NCI-H69 (cell line): ENCODE results near the gene TGM5.
A peak's percentile ranks its signal among the peaks of the same experiment; 100 is the strongest.
"Not testable (repeated sequence)": the region's sequence is repeated elsewhere in the genome, so short reads cannot be mapped to it uniquely, and the experiment has no call there.

ENCODE experiments used
- DNase-seq: peaks from one replicate; lab custom pipeline; 2025; lab: John Stamatoyannopoulos, UW

The TGM5 gene, protein sequence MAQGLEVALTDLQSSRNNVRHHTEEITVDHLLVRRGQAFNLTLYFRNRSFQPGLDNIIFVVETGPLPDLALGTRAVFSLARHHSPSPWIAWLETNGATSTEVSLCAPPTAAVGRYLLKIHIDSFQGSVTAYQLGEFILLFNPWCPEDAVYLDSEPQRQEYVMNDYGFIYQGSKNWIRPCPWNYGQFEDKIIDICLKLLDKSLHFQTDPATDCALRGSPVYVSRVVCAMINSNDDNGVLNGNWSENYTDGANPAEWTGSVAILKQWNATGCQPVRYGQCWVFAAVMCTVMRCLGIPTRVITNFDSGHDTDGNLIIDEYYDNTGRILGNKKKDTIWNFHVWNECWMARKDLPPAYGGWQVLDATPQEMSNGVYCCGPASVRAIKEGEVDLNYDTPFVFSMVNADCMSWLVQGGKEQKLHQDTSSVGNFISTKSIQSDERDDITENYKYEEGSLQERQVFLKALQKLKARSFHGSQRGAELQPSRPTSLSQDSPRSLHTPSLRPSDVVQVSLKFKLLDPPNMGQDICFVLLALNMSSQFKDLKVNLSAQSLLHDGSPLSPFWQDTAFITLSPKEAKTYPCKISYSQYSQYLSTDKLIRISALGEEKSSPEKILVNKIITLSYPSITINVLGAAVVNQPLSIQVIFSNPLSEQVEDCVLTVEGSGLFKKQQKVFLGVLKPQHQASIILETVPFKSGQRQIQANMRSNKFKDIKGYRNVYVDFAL

DNA sequence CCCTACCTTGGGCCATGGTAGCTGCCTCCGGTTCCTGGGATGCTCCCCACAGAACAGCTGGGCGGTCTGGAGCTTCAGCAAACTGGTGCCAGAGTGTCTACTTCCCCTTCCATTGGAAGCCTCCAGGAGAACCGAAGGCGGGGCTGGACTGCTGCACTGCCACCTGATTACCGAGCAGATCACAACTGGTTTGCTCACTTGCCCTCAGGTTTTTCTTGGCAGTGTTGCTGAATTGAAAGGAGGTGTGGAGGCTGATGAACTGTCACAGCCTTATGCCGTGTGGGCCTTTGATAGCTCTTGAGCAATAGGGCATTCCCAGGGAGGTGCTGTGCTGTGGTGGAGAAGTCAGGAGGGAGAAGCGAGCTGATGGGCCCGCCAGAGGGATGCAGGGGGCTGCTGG, at the start of gene TGM5:
Gene TGM5 (minus strand): TSS at position 95 of the 400 bp plus-strand sequence. CDS start 79 bp downstream, at position 16.
- DNase-seq = peak; percentile 17

DNA sequence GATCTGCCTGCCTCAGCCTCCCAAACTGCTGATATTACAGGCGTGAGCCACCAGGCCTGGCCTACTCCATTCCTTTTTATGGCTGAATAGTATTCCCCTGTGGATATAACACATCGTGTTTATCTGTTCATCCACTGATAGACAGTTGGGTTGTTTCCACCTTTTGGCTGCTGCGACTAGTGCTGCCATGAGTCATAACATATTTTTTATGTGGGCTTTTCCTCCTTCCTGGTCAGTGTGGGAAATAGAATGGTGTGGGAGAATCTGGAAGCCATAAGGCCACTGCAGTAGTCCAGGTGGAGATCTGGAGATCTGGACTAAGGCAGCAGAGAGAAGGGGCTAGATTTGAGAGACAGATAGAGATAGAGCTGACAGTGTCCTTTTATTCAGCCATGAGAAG, 47.4 kb upstream of the TGM5 start:
- no peak for DNase-seq

DNA sequence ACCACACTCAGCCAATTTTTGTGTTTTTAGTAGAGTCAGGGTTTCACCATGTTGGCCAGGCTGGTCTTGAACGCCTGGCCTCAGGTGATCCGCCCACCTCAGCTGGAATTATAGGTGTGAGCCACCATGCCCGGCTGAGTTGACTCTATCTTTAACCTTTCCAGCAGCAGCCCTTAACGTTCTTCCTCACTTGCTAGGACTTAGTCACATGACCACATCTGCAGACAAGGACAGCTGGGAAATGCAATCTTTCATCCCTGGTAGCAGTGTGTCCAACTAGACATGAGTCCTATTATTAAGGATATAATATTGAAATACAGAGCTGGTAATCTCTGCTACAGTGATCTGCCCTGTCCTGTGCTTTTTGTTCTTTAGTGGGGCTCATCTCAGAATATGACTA, 45.6 kb upstream of the TGM5 start:
- peak; percentile 12 for DNase-seq

DNA sequence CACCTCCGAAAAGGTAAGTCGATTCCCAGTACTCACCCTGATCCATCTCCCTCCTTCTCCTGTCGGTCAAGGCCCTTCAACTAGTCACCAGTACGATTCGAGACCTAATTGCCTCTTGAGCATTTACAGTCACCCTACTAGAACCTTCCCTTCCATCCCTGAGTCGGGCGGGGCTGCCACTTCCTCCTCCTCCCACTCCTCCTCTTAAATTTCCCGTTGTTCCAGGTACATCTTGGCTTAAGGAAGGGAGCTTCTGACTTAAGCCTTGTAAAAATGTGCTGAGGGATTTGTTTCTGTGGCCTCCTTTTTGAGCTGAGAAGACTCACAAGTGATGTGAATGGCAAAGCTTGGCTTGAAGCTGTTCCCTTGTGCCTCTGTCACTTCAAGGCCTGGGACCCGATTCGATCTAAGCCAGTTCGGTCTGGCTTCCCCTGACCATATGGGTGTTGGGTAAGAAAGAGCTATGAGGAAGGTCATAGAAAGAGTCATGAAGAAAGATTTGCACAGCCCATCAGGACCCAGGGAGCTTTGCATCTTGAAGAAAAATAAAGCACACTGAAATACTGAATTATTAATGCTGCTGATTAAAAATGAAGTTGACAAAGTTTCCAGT, 35.6 kb upstream of the TGM5 start, which contains the start of gene TGM7:
Gene TGM7 (minus strand): TSS at position 51 of the 613 bp plus-strand sequence.
- DNase-seq = no peak

DNA sequence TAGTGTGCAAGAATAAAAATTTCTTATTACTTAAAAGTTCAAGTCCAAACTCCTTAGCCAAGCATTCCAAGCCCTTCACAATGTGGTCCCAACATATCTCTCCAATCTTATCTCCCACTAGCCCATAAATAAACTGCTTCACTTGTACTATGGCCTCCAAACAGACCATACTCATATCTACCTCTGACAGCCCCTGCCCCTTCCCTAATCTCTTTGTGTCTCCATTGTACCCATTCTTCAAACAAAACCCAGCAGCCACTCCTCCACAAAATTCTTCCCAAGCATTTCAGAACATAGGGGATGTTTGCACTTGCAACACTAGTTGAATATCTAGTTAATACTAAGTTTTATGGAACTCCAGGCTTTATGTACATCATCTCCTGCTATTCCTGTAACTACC, 33.2 kb upstream of the TGM5 start:
- no peak for DNase-seq

DNA sequence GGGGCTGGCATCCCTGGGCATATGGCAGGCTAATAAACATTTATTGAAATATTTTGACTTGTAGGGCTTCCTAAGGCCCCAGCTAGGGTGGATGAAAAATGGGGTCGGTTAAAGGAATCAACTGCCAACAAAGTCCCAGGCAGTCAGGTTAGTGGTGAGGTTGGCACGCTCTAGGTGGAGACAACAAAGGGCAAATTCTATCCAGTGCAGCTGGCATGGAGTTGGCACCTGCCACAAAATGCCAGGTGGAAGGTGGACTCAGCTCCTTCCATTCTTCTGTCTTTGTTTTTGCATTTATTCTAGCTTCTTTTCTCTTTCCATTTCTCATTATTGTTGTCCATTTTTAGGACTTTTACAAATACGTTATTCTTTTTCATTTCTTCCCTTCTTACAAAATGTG, 32.7 kb upstream of the TGM5 start:
- peak; percentile 11 for DNase-seq

DNA sequence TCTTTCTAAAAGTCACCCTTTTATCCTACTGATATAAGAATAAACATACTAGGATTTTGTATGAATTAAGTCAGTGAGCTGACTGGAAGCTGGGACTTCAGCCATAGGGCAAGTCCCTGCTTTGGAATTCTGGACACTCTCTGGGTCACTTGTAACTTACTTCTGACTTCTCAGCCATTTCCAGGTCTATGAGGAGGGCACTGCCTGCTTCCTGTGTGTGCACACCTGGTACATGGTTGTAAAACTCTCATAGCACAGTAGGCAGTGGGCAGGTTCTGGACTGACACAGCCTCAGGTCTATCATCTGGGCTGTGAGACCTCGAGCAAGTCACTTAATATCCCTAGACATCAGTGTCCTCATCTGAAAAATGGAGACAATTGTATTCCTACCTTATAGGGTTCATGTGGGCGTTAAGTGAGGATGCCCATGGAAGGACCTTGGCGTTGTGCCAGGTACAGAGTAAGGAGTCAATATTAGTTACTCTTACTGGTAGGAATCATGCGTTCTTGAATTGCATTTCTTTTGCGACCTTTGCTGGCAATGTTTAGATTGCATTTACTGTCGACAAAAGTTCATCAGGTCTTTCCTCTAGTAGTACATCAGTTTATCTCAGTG, 27.5 kb upstream of the TGM5 start:
- DNase-seq = peak; percentile 51

DNA sequence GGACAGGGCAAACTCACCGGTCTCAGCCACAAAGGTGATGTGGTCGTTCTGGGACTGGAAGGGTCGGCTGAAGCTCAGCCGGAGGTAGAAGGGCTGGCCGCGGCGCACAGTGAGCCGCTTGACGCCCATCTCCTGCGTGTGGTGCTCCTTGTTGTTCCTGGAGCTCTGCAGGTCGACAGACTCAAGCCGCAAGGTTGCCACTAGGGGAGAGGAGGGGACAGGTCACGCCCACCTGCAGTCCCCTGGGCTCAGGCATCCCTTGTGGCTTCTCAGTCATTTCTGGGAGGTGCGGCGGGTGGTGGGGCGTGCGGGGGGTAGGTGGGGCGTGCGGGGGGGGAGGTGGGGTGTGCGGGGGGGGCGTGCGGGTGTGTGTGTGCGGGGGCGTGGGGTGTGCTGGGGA, 26.7 kb upstream of the TGM5 start:
- DNase-seq = peak; percentile 53

DNA sequence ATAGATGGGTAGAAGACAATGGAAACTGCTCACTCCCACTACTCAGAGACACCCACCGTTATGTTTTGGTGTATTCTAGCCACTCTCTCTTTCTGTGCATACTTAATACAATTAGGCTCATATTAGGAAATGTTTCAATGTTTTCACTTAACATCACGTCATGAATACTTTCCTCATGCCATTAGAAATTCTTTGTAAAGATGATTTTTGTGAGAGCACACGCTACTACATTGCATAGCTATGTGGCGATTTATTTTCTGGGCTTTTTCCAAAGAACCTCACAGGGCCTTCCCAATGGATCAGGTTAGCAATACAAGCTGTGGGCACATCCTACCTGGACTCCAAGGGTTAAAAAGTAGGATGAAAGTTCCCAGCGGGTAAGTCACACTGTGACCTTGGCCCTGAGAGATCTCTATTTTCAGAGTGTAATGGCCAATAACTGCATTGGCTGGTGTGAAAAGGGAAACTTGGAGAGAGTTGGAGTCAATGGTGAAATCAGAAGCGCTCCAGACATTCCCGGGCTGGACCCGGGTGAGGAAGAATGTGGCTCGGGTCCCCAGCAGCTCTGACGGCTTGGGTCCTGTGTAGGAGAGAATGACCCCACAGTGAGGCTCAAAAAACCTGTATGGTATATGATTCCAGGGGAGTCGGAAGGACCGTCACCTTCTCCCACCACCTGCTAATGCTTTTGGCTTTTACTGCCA, 25.8 kb upstream of the TGM5 start:
- no peak for DNase-seq

DNA sequence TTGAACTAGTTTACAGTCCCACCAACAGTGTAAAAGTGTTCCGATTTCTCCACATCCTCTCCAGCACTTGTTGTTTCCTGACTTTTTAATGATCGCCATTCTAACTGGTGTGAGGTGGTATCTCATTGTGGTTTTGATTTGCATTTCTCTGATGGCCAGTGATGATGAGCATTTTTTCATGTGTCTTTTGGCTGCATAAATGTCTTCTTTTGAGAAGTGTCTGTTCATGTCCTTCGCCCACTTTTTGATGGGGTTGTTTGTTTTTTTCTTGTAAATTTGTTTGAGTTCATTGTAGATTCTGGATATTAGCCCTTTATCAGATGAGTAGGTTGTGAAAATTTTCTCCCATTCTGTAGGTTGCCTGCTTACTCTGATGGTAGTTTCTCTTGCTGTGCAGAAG, 22.9 kb upstream of the TGM5 start:
- not testable (repeated sequence) for DNase-seq

DNA sequence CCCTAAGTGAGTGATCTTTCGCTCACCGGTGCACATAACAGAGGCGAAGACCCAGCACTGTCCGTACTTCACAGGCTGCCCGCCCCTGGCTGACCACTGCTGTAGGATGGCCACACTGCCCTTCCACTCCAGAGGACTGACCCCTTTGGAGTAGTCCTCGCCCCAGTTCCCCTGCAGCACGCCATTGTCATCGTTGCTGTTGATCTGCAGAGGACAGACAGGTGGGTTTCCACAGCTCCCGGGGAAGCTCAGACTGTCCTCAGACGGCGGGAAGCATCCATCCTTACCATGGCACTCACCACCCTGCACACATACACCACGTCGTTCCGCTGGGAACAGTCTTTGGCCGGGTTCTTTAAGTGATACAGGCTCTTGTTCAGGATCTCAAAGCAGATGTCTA, 20.5 kb upstream of the TGM5 start:
- DNase-seq = no peak

DNA sequence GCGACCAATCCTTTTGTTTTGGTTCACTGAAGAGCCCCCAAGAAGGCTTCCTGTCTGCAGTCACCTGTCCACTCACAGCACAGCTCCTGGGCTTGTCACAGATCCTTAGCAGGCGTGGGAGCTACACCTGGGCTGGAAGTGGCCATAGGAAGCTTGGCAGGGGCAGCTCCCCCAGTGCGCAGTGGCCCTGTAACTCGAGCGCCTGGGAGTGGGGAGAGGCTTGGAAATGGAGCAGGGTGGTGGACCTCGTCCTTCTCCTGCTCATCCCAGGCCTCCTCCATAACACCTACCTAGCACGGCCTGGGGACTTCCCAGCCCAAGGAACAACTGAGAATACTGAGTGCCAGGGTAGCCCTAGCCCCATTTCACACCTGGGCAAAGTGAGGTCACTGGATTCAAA, 19.3 kb upstream of the TGM5 start:
- DNase-seq = no peak

DNA sequence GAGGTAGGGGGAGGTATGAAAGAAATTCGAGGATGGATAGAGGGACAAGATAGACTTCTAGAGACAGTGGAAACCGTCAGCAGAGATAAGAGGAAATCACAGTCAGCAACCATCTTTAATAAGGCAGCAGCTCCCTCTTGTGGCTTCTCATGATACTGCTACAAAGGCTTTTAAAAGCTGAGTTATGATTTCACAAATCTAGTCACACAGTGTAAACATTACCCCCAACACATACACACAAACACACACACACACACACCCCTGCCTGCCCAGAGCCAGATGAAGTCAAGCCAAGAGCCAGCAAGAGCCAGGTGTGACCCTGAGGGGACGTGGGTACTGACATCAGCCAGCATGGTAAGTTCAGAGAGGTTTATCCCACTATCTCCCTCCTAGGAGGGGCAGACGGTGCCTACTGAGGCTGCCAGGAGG, 18.9 kb upstream of the TGM5 start:
- DNase-seq = peak; percentile 80

DNA sequence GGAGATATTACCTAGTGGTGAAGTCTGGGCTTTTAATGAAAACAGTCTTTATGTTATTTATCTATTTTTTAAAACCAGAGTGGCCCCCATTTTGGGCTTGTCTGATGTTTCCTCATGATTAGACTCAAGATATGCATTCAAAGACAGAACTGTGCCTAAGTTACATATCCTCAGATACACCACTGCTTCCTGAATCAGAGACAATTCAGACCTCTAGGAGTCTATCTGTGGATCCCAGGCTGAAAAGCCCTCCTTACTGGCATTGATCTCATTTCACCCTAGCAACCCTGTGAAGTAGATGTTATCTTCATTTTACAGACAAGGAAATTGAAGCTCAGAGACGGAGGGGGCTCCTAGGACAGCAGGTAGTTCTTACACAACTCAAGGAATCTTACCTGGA, 16.8 kb upstream of the TGM5 start:
- no peak for DNase-seq

DNA sequence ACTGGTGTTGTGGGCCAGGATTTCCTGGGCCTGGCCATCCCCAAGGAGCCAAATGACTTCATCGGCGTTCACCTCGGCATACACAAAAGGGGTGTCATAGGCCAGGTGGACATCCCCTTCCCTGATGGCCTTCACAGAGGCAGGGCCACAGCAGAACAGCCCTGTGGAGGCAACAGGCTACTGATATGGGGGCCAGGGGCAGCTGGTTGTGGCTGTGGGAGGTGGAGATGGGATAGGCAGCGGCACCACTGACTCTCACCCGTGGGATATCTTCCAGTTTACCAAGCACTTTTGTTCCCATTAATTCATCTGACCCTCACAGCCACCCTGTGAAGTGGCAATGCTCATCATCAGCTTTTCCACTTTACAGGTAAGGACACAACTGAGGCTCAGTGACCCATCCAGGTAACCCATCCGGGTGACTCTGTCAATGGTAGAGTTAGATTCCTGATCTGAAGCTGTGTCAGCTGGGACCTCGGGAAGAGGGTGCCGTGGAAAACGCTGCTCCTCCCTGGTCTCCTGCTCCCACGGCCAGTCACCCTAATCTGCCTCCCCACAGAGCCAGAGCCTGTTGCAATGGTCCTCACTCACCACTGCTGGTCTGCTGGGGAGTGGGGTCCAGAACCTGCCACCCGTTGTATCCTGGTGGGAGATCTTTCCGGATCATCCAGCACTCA, 15.3 kb upstream of the TGM5 start:
- no peak for DNase-seq

DNA sequence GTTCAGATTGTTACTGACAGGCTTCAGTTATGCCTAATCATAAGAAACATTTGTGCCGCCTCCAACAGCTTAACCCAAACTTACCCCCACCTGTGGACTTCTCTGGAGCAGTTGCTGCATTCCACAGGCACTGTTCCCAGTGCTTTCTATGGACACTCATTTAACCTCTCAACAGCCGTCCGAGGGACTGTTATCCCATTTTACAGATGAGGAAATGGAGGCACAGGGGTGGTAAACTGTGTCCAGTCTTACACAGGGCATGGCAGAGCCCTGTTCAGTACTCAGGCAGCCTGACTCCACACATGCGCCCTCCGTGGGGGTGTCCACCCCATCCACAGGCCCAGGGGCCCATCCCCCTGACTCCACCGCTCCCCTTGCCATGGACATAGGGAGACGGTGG, 14.3 kb upstream of the TGM5 start:
- no peak for DNase-seq

DNA sequence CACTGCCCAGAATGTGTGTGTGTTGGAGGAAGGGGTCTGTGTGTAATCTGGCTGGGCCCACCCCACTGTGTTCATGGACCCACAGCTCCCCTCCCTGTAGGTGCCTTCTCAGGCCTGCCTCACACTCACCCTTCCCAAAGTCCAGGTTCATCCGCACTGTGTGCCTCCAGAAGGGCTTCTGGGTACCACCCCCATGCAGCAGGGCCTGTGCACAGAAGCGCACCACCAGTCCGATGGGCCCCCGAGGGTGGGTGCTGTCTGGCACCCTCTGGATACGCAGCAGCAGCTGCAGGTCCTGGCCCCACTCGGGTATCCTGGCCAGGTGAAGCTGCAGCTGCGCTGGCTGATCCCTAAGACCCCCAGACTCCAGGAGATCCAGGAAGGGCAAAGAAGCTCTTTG, 12.8 kb upstream of the TGM5 start:
- DNase-seq = no peak

DNA sequence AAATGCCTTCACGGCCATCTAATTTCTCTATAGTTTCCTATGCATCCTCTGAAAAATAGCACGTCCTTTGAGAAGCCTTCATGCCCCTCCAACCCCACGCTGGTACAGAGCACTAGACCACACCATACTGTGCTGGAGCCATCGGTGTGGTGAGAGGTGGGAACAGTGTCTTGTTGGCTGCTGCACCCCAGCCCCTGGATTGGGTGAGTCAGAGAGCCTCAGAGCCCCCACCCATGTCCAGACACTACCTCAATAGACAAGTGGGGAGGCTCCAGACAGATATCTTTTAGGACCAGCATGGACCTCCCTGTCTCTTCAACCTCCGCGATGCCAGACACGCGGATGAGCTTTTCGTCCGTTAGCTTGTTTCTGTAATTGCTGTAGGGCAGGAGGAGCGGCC, 12.1 kb upstream of the TGM5 start:
- DNase-seq = no peak

DNA sequence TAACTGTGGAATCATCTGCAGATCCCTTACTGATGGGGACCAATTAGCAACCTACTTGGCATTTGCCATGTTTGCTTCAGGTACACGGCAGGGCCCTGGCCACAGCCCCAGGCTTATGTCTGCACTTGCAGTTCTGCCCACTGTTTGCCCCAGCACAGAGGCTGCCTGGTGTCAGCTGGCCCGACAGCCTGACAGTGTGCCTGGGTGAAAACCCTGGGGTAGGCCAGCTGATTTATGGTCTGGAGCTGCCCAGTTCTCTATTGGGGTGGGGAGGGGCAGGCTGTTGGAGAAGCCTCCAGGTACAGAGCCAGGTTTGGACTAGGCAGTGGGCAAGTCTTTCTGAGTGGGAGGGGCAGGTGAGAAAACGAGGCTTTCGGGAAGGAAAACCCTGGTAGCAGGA, 11.2 kb upstream of the TGM5 start:
- no peak for DNase-seq

DNA sequence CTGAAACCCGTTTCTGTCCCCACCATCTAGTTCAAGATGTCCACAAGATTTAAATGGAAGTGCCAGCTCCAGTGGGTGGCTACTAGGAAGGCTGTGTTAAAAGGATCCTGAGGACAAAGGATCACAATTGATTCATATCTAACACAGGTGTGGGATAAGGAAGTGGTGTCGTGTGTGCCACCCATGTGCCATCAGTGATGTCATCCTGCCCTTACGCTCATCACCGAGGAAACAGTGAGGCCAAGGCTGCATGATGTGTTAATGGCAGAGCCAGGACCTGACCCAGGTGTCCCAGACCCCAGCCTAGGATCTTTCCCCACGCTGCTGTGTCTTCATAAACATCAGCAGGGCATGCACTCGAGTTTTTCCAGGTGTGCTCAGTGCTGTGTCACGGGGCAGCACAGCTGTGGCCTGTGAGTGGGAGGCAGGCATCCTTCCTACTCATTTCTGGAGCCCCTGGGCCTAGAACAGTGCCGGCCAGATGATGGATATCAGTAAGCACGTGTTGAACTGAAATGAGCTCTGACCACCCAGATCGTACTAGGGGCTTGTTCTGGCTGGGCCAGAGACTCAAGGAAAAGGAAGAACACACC, 10.6 kb upstream of the TGM5 start:
- peak; percentile 17 for DNase-seq
